GM18909 (cell line): ENCODE measurements around the gene SPEG.

Experiments
- ATAC-seq: cut with Tn5 transposase; IDR thresholded peaks from one replicate; pipeline ENCODE4 v1.9.1; 2021; ENCODE audit warnings: mild to moderate bottlenecking; ENCODE audit not compliant: unreplicated experiment, poor library complexity

Gene SPEG

DNA sequence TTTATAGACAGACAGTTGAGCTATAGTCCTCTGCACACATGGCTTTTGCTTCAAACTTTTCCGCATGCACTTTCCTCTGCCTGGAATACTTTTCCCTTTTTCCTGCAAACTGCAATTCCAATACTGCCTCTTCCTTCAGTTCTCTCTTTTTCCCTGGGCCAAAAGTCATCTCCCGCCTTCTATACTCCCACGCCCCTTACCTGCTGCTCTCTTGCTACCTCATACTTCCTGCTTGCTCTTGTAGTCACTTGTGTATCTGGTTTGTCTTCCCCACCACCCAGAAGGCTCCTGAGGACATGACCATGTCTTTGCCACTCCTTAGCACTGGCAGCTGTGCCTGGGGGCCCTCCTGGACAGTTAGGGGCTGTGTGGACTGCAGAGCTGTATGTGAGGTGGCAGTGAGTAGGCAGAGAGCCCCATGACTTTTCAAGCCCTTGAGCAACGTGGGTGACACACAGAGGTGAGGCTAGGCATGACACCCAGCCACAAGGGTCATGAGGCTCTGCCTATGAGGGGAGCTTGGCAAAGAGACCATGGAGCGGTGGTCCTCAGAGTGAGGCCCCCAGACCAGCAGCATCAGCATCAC, 23.2 kb downstream of the SPEG start:
- ATAC-seq = peak; percentile 48

DNA sequence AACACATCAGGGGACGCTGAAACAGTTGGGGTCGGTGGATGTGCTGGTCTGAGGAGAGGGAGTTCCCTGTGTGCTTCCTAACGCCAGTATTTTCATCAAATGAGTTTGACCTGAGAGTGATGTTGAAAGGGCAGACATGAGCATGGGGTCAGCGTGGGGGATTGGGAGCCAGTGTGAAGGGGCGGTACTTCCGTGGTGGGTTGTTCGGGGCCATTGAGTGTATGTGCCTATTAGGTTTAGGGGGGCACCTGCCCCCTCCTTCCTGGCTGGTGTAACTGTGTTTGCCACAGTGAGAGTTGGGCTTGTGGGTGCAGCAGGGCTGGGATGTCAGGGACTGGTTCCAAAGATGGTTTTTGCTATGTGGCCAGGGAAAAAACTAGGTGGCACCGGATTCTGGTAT, 24.4 kb downstream of the SPEG start:
- no peak for ATAC-seq

DNA sequence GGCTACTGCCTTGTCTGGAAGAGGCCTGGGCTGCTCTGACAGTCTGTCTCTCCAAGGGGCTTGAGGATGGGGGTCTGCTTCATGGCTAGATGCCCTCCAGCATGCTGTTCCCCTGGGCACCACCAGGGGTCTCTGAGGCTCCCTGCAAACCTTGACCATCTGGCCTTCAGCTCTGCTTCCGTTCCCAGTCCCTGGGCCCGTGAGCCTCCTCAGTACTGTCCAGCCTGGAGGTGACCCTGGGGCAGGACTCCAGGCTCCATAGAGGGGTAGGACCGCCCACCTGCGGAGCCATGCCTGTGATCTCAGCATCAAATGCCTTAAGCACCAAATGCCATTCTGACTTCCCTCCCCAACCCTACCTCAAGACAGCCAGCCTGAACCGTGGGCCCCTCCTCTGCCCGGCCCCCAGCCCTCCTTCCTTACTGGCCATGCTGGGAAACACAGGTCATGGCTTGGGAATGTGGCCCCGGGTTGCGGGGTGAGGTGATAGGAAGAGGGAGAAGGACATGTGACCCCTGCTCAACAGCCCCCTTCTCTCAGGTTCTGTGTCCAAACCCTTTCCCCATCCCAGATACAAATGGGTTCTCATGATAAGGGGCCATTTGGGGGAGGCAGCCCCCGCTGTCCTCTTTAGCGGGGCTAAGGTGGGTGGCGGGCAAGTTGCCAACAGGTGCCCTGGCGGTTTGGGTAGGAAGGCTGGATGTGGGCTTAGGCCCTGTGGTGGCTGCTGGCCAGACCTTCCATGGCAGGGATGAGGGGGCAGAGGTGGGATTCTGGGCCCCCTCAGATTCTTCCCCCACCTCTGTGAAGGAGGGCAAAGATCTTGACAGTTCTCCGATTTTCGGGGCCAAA, 25.0 kb downstream of the SPEG start:
- ATAC-seq = peak; percentile 73

DNA sequence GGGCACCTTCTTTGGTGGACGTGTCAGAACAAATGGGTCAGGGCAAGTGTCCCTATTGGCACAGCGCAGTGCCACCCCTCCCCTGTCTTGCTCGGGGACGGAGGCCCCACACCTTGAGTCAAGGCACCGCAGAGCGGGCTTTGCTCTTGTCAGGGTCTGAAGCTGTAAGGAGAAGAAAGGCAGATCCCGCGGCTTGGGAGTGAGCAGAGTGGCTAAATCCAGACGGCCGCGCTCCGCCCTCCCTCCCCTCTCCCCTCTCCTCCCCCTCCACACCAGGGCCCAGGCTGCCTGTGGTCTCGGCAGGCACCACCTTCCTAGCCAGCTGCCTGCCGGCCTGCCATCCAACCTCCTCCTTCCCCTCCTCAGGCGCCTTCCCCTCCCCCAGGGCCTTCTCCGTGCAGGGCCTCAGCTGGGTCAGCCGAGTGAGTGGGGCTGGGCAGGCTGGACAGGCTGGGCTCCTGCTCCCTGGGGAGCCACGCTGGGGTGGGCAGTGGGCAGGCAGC, 25.8 kb downstream of the SPEG start:
- no peak for ATAC-seq

DNA sequence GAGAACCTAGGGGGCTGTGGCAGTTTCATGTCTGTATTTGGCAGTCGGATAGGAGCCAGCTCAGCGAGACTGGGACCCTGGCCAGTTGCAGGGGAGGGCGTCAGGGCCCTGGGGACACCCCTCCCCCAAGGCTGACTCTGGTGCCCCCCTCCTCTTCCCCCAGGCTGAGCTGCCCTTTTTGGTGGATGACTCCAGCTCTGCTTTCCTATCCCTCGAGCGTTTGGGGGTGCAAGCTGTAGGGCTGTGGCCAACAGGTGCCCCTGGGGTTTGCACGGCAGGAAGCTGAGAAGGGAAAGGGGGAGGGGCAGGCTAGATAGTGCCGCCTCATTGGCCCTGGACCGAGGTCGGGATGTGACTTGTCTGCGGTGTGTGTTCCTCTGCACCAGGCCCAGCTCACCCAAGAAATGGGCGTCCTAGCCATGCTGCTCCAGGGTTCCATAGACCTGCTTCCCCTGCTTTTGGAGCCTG, 26.4 kb downstream of the SPEG start:
- ATAC-seq = no peak

DNA sequence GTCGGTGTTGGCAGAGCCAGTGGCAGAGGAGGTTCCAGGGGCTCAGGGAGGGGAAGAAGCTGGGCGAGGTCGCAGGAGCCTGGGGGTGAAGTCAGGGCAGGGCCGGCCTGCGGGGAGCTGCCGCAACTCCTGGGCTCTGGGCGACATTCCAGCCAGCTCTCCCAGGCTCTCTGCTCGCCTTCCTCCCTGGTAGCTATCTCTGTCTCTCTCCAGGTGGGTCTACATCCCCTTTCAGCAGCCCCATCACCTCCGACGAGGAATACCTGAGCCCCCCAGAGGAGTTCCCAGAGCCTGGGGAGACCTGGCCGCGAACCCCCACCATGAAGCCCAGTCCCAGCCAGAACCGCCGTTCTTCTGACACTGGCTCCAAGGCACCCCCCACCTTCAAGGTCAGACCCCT, 27.0 kb downstream of the SPEG start:
- ATAC-seq = no peak

DNA sequence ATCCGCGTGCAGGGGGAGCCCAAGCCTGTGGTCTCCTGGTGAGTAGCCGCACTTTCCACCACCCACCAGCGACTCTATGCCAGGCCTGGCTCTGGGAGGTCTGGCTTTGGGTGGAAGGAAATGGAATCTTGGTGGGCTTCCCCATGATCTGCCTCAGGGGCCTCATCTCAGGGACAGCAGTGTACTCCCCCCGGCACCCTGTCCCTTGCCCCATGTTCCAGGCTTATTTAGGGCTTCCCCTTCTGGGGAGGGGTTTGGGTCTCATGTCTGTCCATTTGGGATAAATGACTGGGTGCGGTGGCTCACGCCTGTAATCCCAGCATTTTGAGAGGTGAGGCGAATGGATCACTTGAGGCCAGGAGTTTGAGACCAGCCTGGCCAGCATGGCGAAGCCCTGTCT, 27.7 kb downstream of the SPEG start:
- ATAC-seq = no peak

DNA sequence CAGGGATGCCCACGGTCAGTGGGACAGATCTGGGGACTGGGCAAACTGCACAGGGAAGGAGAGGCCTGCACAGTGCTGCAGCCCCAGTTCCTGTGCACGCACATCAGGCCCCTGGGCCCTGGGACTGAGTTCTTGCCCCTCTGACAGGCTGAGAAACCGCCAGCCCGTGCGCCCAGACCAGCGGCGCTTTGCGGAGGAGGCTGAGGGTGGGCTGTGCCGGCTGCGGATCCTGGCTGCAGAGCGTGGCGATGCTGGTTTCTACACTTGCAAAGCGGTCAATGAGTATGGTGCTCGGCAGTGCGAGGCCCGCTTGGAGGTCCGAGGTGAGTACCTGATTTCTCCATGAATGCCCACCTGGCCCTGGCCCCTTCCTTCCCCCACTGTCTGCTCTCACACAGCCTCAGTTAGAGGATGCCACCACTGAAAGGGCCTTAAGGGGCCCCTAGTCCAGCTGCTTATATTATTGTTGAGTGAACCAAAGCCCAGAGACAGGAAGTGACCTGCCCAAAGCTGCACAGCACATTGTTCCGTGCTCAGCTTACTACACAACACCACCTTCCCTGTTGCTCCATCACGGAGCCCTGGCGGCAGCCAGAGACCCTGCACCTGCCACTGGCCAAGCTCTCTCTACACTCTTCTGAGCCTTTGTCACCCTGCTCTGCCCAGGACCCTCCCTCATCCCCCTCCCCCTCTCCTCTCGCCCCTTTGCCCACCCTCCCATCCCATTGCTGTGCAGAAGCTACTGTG, 29.8 kb downstream of the SPEG start:
- ATAC-seq = no peak

DNA sequence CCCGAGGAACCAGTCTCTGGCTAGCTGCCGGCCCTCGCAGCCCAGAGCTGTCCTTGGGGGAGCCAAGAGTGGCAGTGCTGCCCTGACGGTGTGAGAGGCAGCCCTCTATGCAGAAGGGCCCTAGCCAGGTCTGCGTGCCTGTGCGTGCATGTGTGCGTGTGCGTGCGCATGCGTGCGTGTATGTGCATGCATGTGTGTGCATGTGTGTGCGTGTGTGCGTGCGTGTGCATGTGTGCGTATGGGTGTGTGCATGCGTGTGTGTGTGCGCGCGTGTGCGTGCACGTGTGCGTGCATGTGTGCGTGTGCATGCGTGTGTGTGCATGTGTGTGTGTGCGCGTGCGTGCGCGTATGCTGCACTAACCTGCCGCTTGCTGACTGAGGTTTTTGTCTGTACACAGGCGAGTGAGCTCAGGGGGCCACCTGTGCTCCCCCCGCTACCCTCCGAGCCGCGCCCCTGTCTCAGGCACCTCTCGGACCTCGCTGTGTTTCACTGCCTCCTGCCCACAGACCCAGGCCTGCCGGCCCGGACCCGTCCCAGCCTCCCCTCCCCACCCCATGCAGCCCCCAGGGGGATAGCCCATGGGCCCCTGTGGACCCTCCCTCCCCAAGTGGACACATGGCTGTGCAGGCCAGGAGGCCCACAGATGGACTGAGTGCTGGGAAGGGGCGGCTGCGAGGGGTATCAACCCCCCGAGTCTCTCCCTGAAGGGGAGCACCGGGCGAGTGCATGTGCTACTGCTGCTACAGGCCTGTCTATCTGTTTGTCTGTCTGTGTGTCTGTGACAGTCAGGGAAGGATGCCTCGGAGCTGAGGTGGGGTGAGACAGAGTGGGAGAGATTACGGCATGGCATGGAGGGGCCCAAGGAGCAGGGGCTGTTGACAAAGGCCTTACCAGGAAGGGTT, 31.3 kb downstream of the SPEG start:
- ATAC-seq = no peak

DNA sequence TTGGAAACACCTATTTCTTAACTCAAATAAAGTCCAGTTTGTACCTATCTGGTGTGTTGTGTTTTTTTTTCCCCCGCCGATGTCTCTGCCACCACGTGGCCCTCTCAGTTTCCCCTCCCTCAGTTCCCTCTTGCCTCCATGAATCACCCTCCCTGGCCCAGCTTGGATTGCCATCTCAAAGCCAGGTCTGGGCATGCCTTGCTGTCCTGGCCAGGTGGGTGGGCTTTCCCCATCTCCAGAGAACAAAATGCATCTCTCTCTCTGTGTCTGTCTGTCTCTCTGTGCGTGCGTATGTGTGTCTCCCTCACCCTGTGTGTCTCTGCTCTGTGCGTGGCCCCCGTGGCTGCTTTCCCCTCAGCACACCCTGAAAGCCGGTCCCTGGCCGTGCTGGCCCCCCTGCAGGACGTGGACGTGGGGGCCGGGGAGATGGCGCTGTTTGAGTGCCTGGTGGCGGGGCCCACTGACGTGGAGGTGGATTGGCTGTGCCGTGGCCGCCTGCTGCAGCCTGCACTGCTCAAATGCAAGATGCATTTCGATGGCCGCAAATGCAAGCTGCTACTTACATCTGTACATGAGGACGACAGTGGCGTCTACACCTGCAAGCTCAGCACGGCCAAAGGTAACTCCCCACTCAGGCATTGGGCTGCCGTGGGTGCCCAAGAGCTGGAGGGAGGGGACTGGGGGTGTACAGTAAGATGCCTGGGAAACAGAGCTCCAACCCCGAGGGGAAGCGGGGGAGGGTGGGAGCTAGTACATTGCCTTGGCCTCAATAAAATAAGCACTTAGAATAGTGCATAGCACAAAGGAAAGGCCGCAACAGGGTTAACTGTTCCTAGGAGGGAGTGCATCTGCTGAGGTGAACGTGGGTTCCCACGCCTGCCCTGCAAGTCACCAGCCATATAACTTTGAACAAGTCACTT, 32.4 kb downstream of the SPEG start:
- ATAC-seq = no peak

DNA sequence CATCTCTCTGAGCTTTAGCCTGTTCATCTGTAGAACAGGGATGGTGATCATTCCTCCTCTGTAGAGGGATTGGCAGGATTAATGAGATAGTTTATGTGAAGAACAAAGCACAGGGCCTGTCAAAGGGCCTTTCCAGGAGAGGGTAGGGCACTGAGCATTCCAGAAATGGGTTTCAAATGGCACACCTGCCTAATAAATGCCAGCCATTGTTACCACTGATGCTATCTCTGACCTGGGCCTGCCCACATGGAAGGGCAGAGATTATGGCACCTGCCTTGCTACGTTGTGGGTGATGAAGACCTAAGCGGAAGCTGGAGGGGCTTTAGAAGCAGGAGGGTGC, 33.1 kb downstream of the SPEG start:
- no peak for ATAC-seq

DNA sequence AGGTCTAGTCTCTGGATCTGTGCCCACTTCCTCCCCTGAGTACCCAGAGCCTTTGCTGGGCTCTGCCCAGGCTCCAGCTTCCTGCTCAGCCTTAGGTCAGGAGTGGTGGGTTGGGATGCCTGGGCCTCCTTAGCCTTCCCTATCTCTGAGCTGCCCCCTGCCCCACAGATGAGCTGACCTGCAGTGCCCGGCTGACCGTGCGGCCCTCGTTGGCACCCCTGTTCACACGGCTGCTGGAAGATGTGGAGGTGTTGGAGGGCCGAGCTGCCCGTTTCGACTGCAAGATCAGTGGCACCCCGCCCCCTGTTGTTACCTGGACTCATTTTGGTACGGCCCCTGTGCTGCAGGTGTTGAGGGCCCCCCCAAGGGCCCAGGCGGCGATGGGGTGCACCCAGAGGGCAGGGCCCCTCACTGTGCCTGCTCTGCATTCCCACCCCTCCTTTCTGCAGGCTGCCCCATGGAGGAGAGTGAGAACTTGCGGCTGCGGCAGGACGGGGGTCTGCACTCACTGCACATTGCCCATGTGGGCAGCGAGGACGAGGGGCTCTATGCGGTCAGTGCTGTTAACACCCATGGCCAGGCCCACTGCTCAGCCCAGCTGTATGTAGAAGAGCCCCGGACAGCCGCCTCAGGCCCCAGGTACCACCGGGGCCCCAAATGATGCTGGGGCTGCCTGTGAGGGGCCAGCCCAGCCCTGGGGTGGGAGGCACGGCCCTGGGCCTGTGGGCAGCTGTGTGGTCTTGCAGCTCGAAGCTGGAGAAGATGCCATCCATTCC, 34.0 kb downstream of the SPEG start:
- ATAC-seq = no peak

DNA sequence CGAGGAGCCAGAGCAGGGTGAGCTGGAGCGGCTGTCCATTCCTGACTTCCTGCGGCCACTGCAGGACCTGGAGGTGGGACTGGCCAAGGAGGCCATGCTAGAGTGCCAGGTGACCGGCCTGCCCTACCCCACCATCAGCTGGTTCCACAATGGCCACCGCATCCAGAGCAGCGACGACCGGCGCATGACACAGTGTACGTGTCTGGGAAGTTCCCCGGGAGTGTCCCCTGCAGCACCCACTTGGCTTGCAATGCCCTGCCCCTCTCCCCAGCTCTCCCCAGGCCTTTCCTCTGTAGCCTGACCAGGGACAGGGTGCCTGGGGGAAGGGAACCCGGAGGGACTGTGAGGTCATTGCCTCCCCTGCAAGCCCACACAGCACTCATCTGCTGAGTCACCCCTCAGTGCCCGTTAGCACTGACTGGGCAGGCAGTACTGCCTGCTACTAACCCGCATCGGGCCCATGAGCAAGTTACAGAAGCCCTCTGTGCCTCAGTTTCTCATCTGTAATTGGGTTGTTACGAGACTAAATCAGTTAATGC, 34.6 kb downstream of the SPEG start:
- ATAC-seq = no peak

DNA sequence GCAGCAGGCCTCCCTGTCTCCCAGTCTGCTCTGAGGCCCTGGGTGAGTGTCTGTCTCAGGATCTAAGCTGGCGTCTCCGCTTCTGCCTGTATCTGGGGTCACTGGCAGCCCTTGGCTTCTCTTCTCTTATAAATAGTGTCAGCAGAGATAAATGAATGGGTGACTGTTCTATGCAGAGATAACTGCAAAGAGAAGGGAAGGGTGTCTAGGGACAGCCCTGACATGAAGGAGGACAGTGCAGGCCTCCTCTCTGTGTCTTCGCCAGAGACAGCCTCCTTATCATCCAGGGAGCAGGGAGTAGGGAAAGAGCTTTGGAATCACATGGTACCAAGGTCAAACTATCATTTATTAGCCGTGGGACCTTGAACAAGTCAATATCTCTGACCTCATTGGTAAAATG, 35.8 kb downstream of the SPEG start:
- ATAC-seq = no peak

DNA sequence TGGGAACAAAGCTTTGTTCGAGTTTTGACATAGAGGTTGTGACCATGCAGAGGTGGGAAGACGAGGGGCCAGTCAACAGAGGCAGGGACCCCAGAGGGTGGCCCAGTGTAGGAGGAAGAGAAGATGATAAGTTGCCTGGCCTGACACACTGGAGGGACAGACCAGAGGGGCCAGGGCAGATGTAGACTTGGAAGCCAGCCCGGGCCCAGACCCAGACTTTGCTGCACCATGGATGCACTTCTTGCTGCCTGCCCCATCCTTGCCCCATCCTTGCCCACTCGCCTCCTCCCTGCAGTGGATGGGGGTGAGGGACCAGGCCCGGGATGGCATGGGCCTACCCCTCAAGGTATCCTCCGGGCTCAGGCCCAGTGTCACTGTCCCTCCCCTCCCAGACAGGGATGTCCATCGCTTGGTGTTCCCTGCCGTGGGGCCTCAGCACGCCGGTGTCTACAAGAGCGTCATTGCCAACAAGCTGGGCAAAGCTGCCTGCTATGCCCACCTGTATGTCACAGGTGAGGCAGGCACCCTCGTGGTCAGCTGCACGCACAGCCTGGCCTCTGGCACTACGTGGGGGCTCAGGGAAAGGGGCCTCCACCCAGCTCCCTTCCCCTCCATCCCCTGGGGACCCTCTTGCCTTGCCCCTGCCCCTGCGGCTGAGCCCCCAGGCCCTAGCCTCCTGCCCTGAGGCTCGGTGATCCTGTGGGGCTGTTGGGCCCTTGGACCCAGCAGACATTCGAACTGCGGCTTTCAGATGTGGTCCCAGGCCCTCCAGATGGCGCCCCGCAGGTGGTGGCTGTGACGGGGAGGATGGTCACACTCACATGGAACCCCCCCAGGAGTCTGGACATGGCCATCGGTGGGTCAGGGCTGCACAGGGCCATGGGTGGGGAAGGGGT, 37.1 kb downstream of the SPEG start:
- ATAC-seq = no peak

DNA sequence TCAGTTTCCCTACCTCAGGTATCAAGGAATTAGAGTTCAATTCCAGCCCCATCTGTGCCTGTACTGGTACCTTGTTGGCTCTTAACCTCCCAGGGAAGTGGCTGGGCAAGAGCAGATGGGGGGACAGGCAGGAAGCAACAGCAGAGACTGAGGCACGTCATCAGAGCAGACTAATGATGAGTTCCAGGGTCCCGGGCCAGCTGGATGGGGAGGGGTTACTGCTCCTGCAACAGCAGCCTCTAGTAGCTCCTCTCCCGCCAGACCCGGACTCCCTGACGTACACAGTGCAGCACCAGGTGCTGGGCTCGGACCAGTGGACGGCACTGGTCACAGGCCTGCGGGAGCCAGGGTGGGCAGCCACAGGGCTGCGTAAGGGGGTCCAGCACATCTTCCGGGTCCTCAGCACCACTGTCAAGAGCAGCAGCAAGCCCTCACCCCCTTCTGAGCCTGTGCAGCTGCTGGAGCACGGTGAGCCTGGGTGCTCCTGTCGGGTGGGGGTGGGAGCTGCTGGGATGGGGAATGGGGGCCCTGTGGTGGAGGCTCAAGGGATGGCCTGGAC, 38.1 kb downstream of the SPEG start:
- no peak for ATAC-seq

DNA sequence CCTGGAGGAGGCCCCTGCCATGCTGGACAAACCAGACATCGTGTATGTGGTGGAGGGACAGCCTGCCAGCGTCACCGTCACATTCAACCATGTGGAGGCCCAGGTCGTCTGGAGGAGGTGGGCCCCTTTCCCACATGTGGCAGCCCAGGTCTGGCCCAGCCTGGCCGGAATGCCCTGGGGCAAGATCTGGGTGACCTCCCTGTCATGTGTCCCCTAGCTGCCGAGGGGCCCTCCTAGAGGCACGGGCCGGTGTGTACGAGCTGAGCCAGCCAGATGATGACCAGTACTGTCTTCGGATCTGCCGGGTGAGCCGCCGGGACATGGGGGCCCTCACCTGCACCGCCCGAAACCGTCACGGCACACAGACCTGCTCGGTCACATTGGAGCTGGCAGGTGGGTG, 38.9 kb downstream of the SPEG start:
- no peak for ATAC-seq
